Activated CD4-positive, alpha-beta T cell treated with anti-CD3 and anti-CD28 coated beads for 24 hours (primary cell): ENCODE data around the gene MSLN.

Source experiments
- DNase-seq, 2 donors: peaks; one replicate each; pipeline ENCODE4 v3.0.0-alpha.2; 2020; ENCODE audit warnings: low read depth in 2 of 2

The MSLN gene

GRCh38 chr16:791131-791530 is 30.6 kb downstream of the MSLN start:
- DNase-seq: no peak

GRCh38 chr16:792221-792995 is 31.9 kb downstream of the MSLN start:
- DNase-seq: no peak

DNA sequence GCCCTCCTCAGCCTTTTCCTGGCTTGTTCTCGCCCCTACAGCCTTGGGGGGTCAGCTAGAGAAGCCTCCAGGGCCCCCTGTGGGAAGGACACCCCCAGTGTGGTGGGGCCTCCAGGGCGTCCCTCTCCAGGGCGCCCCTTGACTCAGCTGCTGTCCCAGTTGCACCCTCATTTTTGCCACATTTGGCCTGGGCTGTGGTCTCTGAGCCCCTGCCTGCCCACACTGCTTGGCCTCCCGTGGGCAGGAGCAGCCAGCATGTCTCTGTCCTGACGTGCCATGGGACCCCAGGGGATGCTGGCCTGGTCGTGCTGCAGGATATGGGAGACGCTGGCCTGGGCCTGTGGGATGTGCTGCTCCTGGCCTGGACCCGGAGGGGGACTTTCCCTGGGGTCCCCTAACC is 32.9 kb downstream of the MSLN start:
- no peak for DNase-seq

- no peak for DNase-seq
Observed at GRCh38 chr16:794091-794822, 33.7 kb downstream of the MSLN start.

DNA sequence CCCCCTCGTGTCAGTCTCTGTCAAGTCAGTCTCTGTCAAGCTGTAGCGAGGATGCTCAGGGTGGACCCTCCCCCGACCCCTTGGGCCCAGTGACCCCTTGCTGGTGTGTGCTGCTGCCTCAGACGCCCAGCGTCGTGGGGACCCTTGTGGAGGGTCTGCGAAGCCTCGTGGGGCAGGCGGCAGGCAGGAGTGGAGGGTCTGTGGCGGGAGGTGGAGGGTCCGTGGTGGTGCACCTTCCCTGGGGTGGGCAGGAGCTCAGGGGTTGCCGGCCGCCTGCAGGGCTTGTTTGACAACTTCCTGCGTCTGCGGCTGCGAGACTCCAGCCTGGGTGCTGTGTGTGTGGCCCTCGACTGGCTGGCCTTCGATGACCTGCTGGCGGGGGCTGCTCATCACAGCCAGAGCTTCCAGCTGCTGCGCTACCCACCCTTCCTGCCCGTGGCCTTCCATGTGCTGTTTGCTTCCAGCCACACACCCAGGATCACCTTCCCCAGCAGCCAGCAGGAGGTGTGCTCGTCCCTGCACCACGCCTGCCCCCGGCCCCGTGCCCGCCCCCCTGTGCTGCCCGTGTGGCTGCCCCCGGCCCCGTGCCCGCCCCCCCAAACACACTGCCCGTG is 34.4 kb downstream of the MSLN start:
- no peak for DNase-seq

- no peak for DNase-seq
Observed at GRCh38 chr16:795580-796229, 35.2 kb downstream of the MSLN start.

DNA sequence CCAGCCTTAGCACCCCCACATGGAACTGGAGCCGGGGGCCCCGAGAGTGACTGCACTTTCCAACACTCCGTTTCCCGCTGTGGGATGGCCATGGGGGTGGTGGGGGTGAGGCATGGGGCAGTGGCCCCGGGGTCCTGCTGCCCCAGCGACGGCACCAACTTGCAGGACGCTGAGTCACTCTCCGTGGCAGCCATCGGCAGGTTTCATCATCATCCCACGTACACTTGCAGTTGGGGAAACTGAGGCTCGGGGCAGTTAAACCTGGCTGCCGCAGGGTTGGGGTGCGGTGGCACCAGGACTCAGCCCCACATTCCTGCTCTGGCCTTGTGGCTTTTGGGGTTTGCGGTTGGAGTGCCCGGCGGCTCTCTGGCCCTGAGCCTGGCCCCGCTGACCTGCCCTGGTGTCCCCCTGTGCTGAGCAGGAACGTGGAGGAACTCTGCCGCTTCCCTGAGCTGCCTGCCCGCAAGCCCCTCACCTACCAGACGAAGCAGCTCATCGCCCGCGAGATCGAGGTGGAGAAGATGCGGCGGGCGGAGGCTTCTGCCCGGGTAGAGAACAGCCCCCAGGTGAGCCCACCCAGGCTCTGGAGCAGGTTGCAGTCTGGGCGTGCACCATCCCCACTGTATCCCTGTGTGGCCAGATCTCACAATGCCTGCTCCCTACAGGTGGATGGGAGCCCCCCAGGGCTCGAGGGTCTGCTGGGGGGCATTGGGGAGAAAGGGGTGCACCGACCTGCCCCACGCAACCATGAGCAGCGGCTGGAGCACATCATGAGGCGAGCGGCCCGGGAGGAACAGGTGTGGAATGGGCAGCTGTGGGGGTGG is 36.0 kb downstream of the MSLN start:
- no peak for DNase-seq

DNA sequence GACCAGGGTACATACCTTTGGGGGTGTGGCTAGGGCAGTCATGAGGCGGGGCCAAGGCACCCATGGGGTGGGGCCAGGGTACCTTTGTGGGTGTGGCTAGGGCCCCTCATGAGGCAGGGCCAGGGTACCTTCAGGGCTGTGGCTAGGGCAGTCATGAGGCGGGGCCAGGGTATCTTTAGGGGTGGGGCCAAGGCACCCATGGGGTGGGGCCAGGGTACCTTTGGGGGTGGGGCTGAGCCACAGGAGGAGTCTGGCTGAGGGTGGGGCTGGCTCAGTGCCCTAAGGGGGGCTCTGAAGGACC is 36.5 kb downstream of the MSLN start:
- DNase-seq: no peak

DNA sequence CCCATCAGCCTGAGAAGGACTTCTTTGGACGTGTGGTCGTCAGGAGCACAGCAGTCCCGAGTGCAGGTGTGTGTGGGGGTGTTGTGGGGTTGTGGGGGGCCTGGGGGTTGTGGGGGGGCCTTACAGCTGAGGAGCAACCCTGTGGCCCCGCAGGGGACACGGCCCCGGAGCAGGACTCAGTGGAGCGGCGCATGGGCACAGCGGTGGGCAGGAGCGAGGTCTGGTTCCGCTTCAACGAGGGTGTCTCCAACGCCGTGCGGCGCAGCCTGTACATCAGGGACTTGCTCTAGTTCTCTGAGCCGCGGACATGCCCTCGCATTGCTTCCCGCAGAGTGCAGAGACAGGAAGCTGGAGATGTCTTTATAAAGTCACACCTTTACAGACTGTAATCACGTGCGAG is 37.2 kb downstream of the MSLN start:
- no peak for DNase-seq

DNA sequence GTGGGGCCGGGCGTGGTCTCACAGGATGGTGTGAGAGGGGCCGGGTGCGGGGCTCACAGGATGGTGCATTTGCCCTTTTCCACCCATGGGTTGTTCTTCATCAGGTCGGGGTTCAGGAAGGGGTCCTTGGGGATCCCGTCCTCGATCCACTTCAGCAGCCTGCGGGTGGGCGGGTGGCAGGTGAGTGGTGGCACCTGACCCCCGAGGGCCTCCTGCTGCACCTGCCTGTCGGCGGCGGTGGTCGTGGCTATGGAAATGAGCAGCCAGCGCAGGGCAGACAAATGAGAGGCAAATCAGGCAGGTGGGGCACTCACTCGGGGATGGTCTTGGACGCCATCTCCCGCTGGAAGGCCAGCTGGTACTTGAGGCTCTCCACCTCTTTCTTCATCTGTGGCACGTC is 38.1 kb downstream of the MSLN start:
- no peak for DNase-seq

DNA sequence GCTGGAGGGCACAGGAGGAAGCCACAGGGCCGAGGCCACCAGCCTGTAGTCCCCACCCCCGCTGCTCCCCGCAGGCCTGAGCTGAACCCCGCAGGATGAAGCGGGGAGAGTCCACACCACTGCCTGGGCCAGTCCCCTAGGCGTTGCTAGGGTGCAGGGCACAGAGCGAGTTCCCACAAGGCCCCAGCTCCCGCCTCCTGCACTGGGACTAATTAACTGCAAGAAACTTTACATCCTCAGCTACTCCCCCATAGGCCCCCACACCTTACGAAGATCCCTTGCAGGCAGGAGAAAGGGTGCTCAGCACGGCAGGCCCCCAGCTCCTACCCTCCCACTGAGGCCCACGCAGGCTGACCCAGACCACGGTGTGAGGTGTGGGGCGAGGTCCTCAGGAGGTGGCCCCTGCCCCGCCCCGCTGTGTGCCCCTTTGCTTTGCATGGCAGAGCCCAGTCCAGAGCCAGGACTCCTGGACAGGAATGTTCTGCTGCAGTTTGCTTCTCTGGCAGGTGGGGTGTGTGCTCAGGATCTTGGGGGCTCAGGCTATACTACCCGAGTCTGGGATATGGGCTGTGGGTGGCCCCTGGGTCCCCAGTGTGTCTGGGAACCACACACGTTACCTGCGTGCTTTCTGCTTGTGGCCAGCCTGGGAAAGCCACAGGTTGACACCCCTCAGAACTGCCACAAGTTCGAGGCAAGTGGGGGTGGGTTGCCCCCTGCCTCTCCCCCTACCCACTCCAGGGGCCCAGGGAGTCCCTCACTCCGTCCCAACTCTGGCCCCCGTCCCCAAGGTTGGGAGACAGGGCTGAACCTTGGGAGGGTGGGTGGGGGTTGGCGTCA is 38.8 kb downstream of the MSLN start:
- DNase-seq: no peak

GRCh38 chr16:799948-800833 is 39.7 kb downstream of the MSLN start, which contains the start of gene GNG13:
TSS of gene GNG13 (minus strand) at chr16:800734. CDS start at chr16:799077, 1,657 bp downstream.
- DNase-seq: no peak

GRCh38 chr16:800834-801511 is 40.4 kb downstream of the MSLN start:
- no peak for DNase-seq

GRCh38 chr16:801584-802363 is 41.2 kb downstream of the MSLN start:
- DNase-seq: no peak

DNA sequence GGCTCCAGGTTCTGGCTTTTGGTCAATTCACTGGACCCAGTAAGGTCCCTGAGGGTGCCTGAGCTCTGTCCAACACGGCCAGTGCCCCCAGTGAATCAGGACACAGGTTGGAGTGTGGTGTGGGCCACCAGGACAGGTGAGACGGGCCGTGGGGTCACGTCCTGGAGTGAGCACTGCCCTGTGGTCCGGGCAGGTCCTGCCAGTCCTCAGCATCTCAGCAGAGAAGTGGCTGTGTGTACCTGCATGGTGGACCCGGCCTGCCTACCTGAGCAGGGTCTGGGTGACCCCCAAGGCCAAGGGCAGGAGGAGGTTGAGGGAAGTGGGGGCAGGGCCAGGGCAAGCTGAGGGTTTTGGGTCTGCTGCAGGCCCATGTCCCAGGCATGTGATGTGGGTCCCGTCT is 41.9 kb downstream of the MSLN start:
- no peak for DNase-seq

- no peak for DNase-seq
Observed at GRCh38 chr16:802914-803753, 42.6 kb downstream of the MSLN start.

GRCh38 chr16:803754-804080 is 43.2 kb downstream of the MSLN start:
- DNase-seq: no peak
